SK-N-SH (cell line): ENCODE results near the gene RNF130. TPM values are rescaled to one million over a fixed set of nuclear protein-coding genes. Genes with fewer than 3 reads are reported as not detected.

Source experiments
- CTCF ChIA-PET: fragments of 300-600, 350-600 bp; formaldehyde crosslinking; extraction: SDS; loops from one replicate; lab custom pipeline; 2021; lab: Yijun Ruan, JAX
- POLR2A ChIA-PET: fragments of 350-600 bp; sonication (Branson Sonifier 250); formaldehyde crosslinking; extraction: SDS; loops from one replicate; lab custom pipeline; 2020; ENCODE audit warnings: antibody characterized with exemption, inconsistent platforms; lab: Yijun Ruan, JAX
- DNase-seq: peaks from one replicate; pipeline ENCODE4 v3.0.0; 2012
- H2AFZ ChIP-seq: fragments of 200-600 bp; sonication (generic); 2 replicates; pipeline ENCODE4 v1.8.1; 2016; ENCODE audit warnings: antibody characterized with exemption, mild to moderate bottlenecking, low read depth
- H3F3A ChIP-seq: fragments of 200-600 bp; sonication (generic); replicated peaks from 2 replicates; pipeline ENCODE3; 2016; ENCODE audit warnings: antibody characterized with exemption, mild to moderate bottlenecking; ENCODE audit not compliant: insufficient read depth
- H3K27ac ChIP-seq, 2 experiments: fragments of 200-500 bp in 1 of 2; fragments of 200-600 bp in 1 of 2; sonication (Bioruptor generic) in 1 of 2; sonication (generic), shearing (Covaris generic) in 1 of 2; 2 replicates each; pipeline versions ENCODE4 v1.5.1 to v1.6.1; 2014 to 2016; ENCODE audit warnings: low read depth in 2 of 2, inconsistent platforms in 1 of 2, low read length in 1 of 2, mild to moderate bottlenecking in 1 of 2, mixed read lengths in 1 of 2
- H3K27me3 ChIP-seq: fragments of 200-600 bp; sonication (generic), shearing (Covaris generic); 2 replicates; pipeline ENCODE4 v1.6.1; 2016; ENCODE audit warnings: mixed run types; ENCODE audit not compliant: insufficient read depth
- H3K36me3 ChIP-seq, 2 experiments: fragments of 200-500 bp in 1 of 2; fragments of 200-600 bp in 1 of 2; sonication (Bioruptor generic) in 1 of 2; sonication (generic) in 1 of 2; replicated peaks in 1 of 2; 2 replicates each; pipeline versions ENCODE3 to v1.5.1; 2014 to 2016; ENCODE audit warnings: low read length in 1 of 2, mild to moderate bottlenecking in 1 of 2; ENCODE audit not compliant: insufficient read depth in 2 of 2, control insufficient read depth in 1 of 2
- H3K4me1 ChIP-seq, 2 experiments: fragments of 200-500 bp in 1 of 2; fragments of 200-600 bp in 1 of 2; sonication (Bioruptor generic) in 1 of 2; sonication (generic), shearing (Covaris generic) in 1 of 2; 2 replicates each; pipeline versions ENCODE4 v1.5.1 to v1.6.1; 2014 to 2016; ENCODE audit warnings: low read depth in 1 of 2, low read length in 1 of 2, mixed run types in 1 of 2; ENCODE audit not compliant: insufficient read depth in 2 of 2, control insufficient read depth in 1 of 2
- H3K4me2 ChIP-seq: fragments of 200-600 bp; sonication (generic), shearing (Covaris generic); 2 replicates; pipeline ENCODE4 v1.6.1; 2017; ENCODE audit warnings: mixed run types
- H3K4me3 ChIP-seq, 2 experiments: fragments of 200-500 bp in 1 of 2; fragments of 200-600 bp in 1 of 2; sonication (Bioruptor generic) in 1 of 2; sonication (generic), shearing (Covaris generic) in 1 of 2; 2 replicates each; pipeline versions ENCODE4 v1.5.1 to v1.8.1; 2014 to 2016; ENCODE audit warnings: low read depth in 2 of 2, inconsistent platforms in 1 of 2, low read length in 1 of 2, mild to moderate bottlenecking in 1 of 2, mixed read lengths in 1 of 2, moderate library complexity in 1 of 2
- H3K79me2 ChIP-seq: fragments of 200-600 bp; sonication (generic); 2 replicates; pipeline ENCODE4 v1.8.1; 2017; ENCODE audit warnings: mild to moderate bottlenecking; ENCODE audit not compliant: insufficient read depth
- H3K9ac ChIP-seq: fragments of 200-600 bp; sonication (generic); 2 replicates; pipeline ENCODE4 v1.6.1; 2017; ENCODE audit warnings: mixed run types
- H3K9me2 ChIP-seq: fragments of 200-600 bp; sonication (generic); 2 replicates; pipeline ENCODE4 v1.6.1; 2017; ENCODE audit warnings: mixed run types
- H3K9me3 ChIP-seq: fragments of 200-600 bp; sonication (generic); 2 replicates; pipeline ENCODE4 v1.6.1; 2017; ENCODE audit warnings: mixed run types, mild to moderate bottlenecking, moderate library complexity
- H4K20me1 ChIP-seq: fragments of 200-600 bp; sonication (generic); 2 replicates; pipeline ENCODE4 v1.6.1; 2017; ENCODE audit warnings: mild to moderate bottlenecking, mixed run types; ENCODE audit not compliant: insufficient read depth
- CTCF ChIP-seq: fragments of 200-600 bp; sonication (generic); IDR thresholded peaks from 2 replicates; pipeline ENCODE4 v1.6.1; 2017; ENCODE audit warnings: antibody characterized with exemption, mild to moderate bottlenecking, moderate library complexity
- ELF1 ChIP-seq: IDR thresholded peaks from 2 replicates; pipeline ENCODE4 v1.4.0; 2012
- GATA2 ChIP-seq: sonication (generic); formaldehyde crosslinking; IDR thresholded peaks from 2 replicates; pipeline ENCODE4 v1.5.0; 2020; ENCODE audit warnings: mild to moderate bottlenecking, missing genetic modification reagents
- NFIC ChIP-seq: IDR thresholded peaks from 2 replicates; pipeline ENCODE4 v1.4.0; 2012; ENCODE audit warnings: borderline replicate concordance
- PBX3 ChIP-seq: IDR thresholded peaks from 2 replicates; pipeline ENCODE4; 2012
- RAD21 ChIP-seq: IDR thresholded peaks from 2 replicates; pipeline ENCODE4 v1.6.1; 2012; ENCODE audit warnings: mild to moderate bottlenecking, low read length
- RFX5 ChIP-seq: IDR thresholded peaks from 2 replicates; pipeline ENCODE4 v1.6.1; 2012; ENCODE audit warnings: mild to moderate bottlenecking, improper control_type of control experiment, low read length
- SMC3 ChIP-seq: IDR thresholded peaks from 2 replicates; pipeline ENCODE4 v1.6.1; 2012; ENCODE audit warnings: low read depth, low read length, improper control_type of control experiment
- TAF1 ChIP-seq: IDR thresholded peaks from 2 replicates; pipeline ENCODE4 v1.6.1; 2012; ENCODE audit warnings: low read depth, mild to moderate bottlenecking, low read length, moderate library complexity, borderline replicate concordance
- WGBS: methylation state at CpG from one replicate; pipeline ENCODE4 v1.1.6; 2017; ENCODE audit warnings: low lambda C conversion rate; 5-methylcytosine and 5-hydroxymethylcytosine counted together
- polyA plus RNA-seq, 3 experiments: library from polyadenylated mRNA; depleted of rRNA; stranded (reverse); fragments of >200 nt; gene quantifications; 2 replicates each; pipeline ENCODE4 v1.2.3, GENCODE V29; 2012

The RNF130 gene
- polyA plus RNA-seq, 1 of the 3 experiments (the other 2 are of a cell fraction) = 41.4 TPM

GRCh38 chr5:180119903-180120236 lies 48.3 kb upstream of the RNF130 start:
- H3K27me3 ChIP-seq = peaks cover 4% of the 10 kb centered on the region; the same call in 1 of the 2 replicates
- no peak overlapping the region for H3K4me2 ChIP-seq
- H3K9me3 ChIP-seq = no peaks in the 10 kb centered on the region
- ChIA-PET POLR2A (no interaction called here), CTCF (interaction anchor here (0.6 to 1.5 kb wide), 4 partner anchors 88 to 212 kb away, joined by 3 to 4 read pairs (median 4); partner anchors contain the start of gene RASGEF1C)
- no peaks in the 10 kb centered on the region for H3K9me2 ChIP-seq
- no peak for DNase-seq
- TF ChIP-seq NFIC (no peak), RAD21 (no peak)
- no CpG with 5 or more reads among the region's 12 CpGs for WGBS
- H3K36me3 ChIP-seq = no peaks in the 10 kb centered on the region
- H3K4me1 ChIP-seq = no peaks in the 10 kb centered on the region
- H3K79me2 ChIP-seq = no peaks in the 10 kb centered on the region
- no peak overlapping the region for H2AFZ ChIP-seq
- H3K9ac ChIP-seq = no peak overlapping the region
- no peaks in the 10 kb centered on the region for H4K20me1 ChIP-seq
- no peak overlapping the region for H3K27ac ChIP-seq
- H3K4me3 ChIP-seq = no peak overlapping the region
- no peaks in the 10 kb centered on the region for H3F3A ChIP-seq

GRCh38 chr5:180119031-180119902 lies 47.7 kb upstream of the RNF130 start:
- ChIA-PET POLR2A (no interaction called here), CTCF (interaction anchor here (0.6 to 1.5 kb wide), 2 partner anchors 209 to 213 kb away, joined by 3 to 4 read pairs; no protein-coding TSS in a partner anchor)
- no peak for TF ChIP-seq ELF1
- no peak for TF ChIP-seq TAF1
- TF ChIP-seq CTCF = no peak
- TF ChIP-seq PBX3 = no peak
- no peak for TF ChIP-seq RFX5
- TF ChIP-seq SMC3 = no peak
- no peak for TF ChIP-seq GATA2 (CRISPR knock-in tag)
- Histone ChIP-seq H3K9me2 (no peaks in the 10 kb centered on the region), H3K4me1 (no peaks in the 10 kb centered on the region), H3K9ac (no peak overlapping the region), H3K9me3 (no peaks in the 10 kb centered on the region), H3K79me2 (no peaks in the 10 kb centered on the region), H3K4me3 (no peak overlapping the region), H3F3A (no peaks in the 10 kb centered on the region), H3K4me2 (no peak overlapping the region), H3K36me3 (no peaks in the 10 kb centered on the region), H3K27ac (no peak overlapping the region), H4K20me1 (no peaks in the 10 kb centered on the region), H3K27me3 (no peaks in the 10 kb centered on the region; the same call in 1 of the 2 replicates), H2AFZ (no peak overlapping the region)
- no peak for DNase-seq
- WGBS = 60% methylated on average over 6 of the region's 23 CpGs
